ENCODE data around the gene IL36B. TPM values are rescaled to one million over a fixed set of nuclear protein-coding genes. Genes with fewer than 3 reads are reported as not detected.

Gene IL36B
- total and polyA plus RNA-seq, 9 of the 15 experiments (the other 6 are each of a cell fraction or from before 2014, with no cell fraction given), result not detected

DNA sequence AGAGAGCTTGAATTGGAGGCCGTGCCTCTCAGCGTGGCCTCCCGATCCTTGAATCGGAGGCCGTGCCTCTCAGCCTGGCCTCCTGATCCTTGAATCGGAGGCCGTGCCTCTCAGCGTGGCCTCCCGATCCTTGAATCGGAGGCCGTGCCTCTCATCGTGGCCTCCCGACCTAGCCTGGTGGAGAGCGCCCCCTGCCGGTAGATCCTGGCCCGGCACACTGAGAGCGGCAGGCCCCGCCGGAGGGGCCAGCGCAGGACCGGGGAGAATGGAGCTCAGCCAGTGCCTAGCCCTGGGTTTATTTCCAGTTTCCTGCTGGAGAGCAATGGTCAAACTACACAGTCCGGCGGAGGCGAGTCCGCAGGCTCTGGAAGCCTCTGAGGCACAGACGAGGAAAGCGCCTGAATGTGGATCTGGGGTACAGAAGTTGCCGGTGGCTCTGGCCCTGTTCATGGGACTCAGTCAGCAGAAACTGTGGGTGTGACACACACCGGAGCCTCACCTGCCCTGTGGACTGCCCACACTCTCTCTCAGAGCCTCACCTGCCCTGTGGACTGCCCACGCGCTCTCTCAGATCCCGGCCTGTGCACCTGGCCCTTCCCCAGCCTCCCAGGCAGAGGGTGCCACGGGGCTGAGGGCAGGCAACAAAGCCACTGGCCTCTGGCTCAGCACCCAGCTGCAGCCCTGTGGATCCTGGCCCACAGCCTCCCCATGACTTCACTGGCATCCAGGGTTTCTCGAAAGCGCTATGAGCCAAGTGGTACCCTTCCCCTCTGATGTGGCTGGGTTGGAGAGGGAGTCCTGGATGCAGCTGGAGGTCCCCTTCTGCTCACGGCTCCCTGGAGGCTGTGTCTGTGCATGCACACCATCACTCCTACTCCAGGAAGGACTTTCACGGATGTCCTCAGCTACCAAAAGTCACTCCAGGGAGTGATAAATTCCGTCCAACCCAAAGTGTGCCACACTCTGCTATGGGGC lies 1.5 kb downstream of the IL36B start (continued):
- TF ChIP-seq EP300 (IDR thresholded peaks at IDR 0.05; ENCODE audit: low read length) (no peak), KLF6 (CRISPR knock-in tag; IDR thresholded peaks at IDR 0.05; ENCODE audit: borderline replicate concordance) (no peak), FOXP1 (CRISPR knock-in tag; IDR thresholded peaks at IDR 0.05) (no peak), GATAD2A (IDR thresholded peaks at IDR 0.05) (no peak), BACH1 (tag; IDR thresholded peaks at IDR 0.05) (no peak), SMARCA5 (IDR thresholded peaks at IDR 0.05) (peak; percentile 96), ZC3H4 (CRISPR knock-in tag; IDR thresholded peaks at IDR 0.05; ENCODE audit: borderline replicate concordance) (no peak), ZNF707 (CRISPR knock-in tag; conservative IDR thresholded peaks at IDR 0.05) (0 out of 2 replicates have a peak, but pooled peaks have one; percentile 12), FOXP4 (CRISPR knock-in tag; IDR thresholded peaks at IDR 0.05; ENCODE audit: borderline replicate concordance) (no peak), FOXA1 (IDR thresholded peaks at IDR 0.05; ENCODE audit: borderline replicate concordance) (no peak), ZBTB33 (CRISPR knock-in tag; IDR thresholded peaks at IDR 0.05) (peak; percentile 28; the same call in 1 of the 2 replicates), BRD9 (IDR thresholded peaks at IDR 0.05; ENCODE audit: low read depth, partially characterized antibody) (no peak), ATF1 (CRISPR knock-in tag; IDR thresholded peaks at IDR 0.05) (no peak), ATF1 (tag; IDR thresholded peaks at IDR 0.05) (no peak), CSDE1 (IDR thresholded peaks at IDR 0.05) (no peak), ZNF12 (CRISPR knock-in tag; IDR thresholded peaks at IDR 0.05) (no peak), ZC3H11A (IDR thresholded peaks at IDR 0.05; ENCODE audit: low read depth, low read length) (no peak)
- TF ChIP-seq, protein P1, sequence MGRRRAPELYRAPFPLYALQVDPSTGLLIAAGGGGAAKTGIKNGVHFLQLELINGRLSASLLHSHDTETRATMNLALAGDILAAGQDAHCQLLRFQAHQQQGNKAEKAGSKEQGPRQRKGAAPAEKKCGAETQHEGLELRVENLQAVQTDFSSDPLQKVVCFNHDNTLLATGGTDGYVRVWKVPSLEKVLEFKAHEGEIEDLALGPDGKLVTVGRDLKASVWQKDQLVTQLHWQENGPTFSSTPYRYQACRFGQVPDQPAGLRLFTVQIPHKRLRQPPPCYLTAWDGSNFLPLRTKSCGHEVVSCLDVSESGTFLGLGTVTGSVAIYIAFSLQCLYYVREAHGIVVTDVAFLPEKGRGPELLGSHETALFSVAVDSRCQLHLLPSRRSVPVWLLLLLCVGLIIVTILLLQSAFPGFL (CRISPR knock-in tag; IDR thresholded peaks at IDR 0.05), result no peak
- TF ChIP-seq, protein P2, sequence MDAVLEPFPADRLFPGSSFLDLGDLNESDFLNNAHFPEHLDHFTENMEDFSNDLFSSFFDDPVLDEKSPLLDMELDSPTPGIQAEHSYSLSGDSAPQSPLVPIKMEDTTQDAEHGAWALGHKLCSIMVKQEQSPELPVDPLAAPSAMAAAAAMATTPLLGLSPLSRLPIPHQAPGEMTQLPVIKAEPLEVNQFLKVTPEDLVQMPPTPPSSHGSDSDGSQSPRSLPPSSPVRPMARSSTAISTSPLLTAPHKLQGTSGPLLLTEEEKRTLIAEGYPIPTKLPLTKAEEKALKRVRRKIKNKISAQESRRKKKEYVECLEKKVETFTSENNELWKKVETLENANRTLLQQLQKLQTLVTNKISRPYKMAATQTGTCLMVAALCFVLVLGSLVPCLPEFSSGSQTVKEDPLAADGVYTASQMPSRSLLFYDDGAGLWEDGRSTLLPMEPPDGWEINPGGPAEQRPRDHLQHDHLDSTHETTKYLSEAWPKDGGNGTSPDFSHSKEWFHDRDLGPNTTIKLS (IDR thresholded peaks at IDR 0.05; ENCODE audit: borderline replicate concordance, low read depth), result no peak
- TF ChIP-seq, protein P3, sequence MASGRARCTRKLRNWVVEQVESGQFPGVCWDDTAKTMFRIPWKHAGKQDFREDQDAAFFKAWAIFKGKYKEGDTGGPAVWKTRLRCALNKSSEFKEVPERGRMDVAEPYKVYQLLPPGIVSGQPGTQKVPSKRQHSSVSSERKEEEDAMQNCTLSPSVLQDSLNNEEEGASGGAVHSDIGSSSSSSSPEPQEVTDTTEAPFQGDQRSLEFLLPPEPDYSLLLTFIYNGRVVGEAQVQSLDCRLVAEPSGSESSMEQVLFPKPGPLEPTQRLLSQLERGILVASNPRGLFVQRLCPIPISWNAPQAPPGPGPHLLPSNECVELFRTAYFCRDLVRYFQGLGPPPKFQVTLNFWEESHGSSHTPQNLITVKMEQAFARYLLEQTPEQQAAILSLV (tag; IDR thresholded peaks at IDR 0.05), result no peak; the same call in 1 of the 2 replicates
